NK-92 (cell line): Measurements from ENCODE around the gene TNIP2.
"Not testable (repeated sequence)": the region's sequence is repeated elsewhere in the genome, so short reads cannot be mapped to it uniquely, and the experiment has no call there.

Source experiments
- DNase-seq: peaks from one replicate; lab custom pipeline; 2025; ENCODE audit not compliant: unreplicated experiment; lab: John Stamatoyannopoulos, UW

The TNIP2 gene

GRCh38 chr4:2744576-2745270 lies 11.4 kb downstream of the TNIP2 start:
- DNase-seq: no peak

GRCh38 chr4:2743518-2744445 lies 12.4 kb downstream of the TNIP2 start:
- DNase-seq: no peak

GRCh38 chr4:2742823-2743517 lies 13.2 kb downstream of the TNIP2 start:
- DNase-seq: no peak

GRCh38 chr4:2742081-2742822 lies 13.9 kb downstream of the TNIP2 start:
- no peak for DNase-seq

- DNase-seq: no peak
These were observed 14.5 kb downstream of the TNIP2 start for GRCh38 chr4:2741626-2742025.

GRCh38 chr4:2738296-2738695 lies 17.8 kb downstream of the TNIP2 start:
- DNase-seq: not testable (repeated sequence)

GRCh38 chr4:2735869-2736268 lies 20.3 kb downstream of the TNIP2 start:
- no peak for DNase-seq

GRCh38 chr4:2734612-2735011 lies 21.5 kb downstream of the TNIP2 start:
- DNase-seq: no peak

- no peak for DNase-seq
These were observed 22.1 kb downstream of the TNIP2 start for GRCh38 chr4:2733844-2734574.

- no peak for DNase-seq
These were observed 22.9 kb downstream of the TNIP2 start for GRCh38 chr4:2733001-2733843.

- DNase-seq: no peak
These were observed 23.6 kb downstream of the TNIP2 start for GRCh38 chr4:2732526-2732925.

GRCh38 chr4:2731907-2732317 lies 24.2 kb downstream of the TNIP2 start:
- DNase-seq: no peak

- DNase-seq: no peak
These were observed 26.6 kb downstream of the TNIP2 start for GRCh38 chr4:2729533-2729875.

GRCh38 chr4:2728806-2729532 lies 27.2 kb downstream of the TNIP2 start:
- DNase-seq: no peak

- no peak for DNase-seq
These were observed 27.9 kb downstream of the TNIP2 start for GRCh38 chr4:2728221-2728620.

GRCh38 chr4:2726881-2727280 lies 29.3 kb downstream of the TNIP2 start:
- DNase-seq: not testable (repeated sequence)

- DNase-seq: no peak
These were observed 30.8 kb downstream of the TNIP2 start for GRCh38 chr4:2725380-2725779.

- no peak for DNase-seq
These were observed 32.4 kb downstream of the TNIP2 start for GRCh38 chr4:2723751-2724150.

GRCh38 chr4:2722033-2722432 lies 34.1 kb downstream of the TNIP2 start:
- no peak for DNase-seq
